Right lobe of liver (tissue), 6 donors: Measurements from ENCODE around the gene RFFL. TPM values are rescaled to one million over a fixed set of nuclear protein-coding genes. Genes with fewer than 3 reads are reported as not detected.
A peak's percentile ranks its signal among the peaks of the same experiment; 100 is the strongest.

Experiments used
- ATAC-seq, 4 donors: fragments of 200-7000 bp; cut with Tn5 transposase; one replicate each; pipeline ENCODE4 v1.9.1; 2020; ENCODE audit warnings: mild to moderate bottlenecking in 4 of 4, moderate library complexity in 4 of 4
- DNase-seq, 3 donors: peaks; one replicate each; pipeline ENCODE4 v3.0.0-alpha.2; 2020
- H3K27ac ChIP-seq, 3 donors: fragments of 200-600 bp; one replicate each; pipeline ENCODE4 v1.8.0; 2022
- H3K27me3 ChIP-seq, 2 donors: fragments of 200-600 bp; one replicate each; pipeline ENCODE4 v1.8.0; 2022
- H3K36me3 ChIP-seq, 4 donors: fragments of 200-600 bp; sonication (generic) in 1 of 4; one replicate each; pipeline versions ENCODE4 v1.5.1 to v1.8.0; 2017 to 2022; ENCODE audit warnings: control low read depth in 1 of 4
- H3K4me1 ChIP-seq, 4 donors: fragments of 200-600 bp; sonication (generic) in 1 of 4; one replicate each; pipeline versions ENCODE4 v1.5.1 to v1.8.0; 2017 to 2022; ENCODE audit warnings: control low read depth in 1 of 4
- H3K4me3 ChIP-seq, 3 donors: fragments of 200-600 bp; one replicate each; pipeline ENCODE4 v1.8.0; 2022
- H3K9me3 ChIP-seq, 4 donors: fragments of 200-600 bp; sonication (generic) in 1 of 4; one replicate each; pipeline versions ENCODE4 v1.5.1 to v1.8.0; 2017 to 2022; ENCODE audit warnings: control low read depth in 1 of 4
- CTCF ChIP-seq, 4 donors: fragments of 200-600 bp in 3 of 4; fragments of 450-650 bp in 1 of 4; IDR thresholded peaks; one replicate each; pipeline versions ENCODE4 v1.5.1 to v1.8.0; 2016 to 2022; ENCODE audit warnings: antibody characterized with exemption in 4 of 4, mild to moderate bottlenecking in 2 of 4
- POLR2A ChIP-seq: fragments of 450-650 bp; IDR thresholded peaks from one replicate; pipeline ENCODE4 v1.6.1; 2017; ENCODE audit warnings: antibody characterized with exemption, mild to moderate bottlenecking
- WGBS: methylation state at CpG from one replicate; pipeline ENCODE4 v1.1.6; 2018; ENCODE audit warnings: low coverage, low lambda C conversion rate; ENCODE audit not compliant: insufficient coverage; ENCODE audit errors: missing lambda C conversion rate; 5-methylcytosine and 5-hydroxymethylcytosine counted together
- intact Hi-C, 2 donors: fragments of 100-400 bp; cut with DNase I; formaldehyde crosslinking; loops; one replicate each; pipeline versions ENCODE4 v1.11.2 to v1.14.1; 2022
- total RNA-seq, 6 experiments: library from RNA; depleted of rRNA in 2 of 6; stranded (reverse); fragments of >200 nt in 2 of 6; fragmentation: NEBNext Ultra II Directional in 3 of 6; extraction: Animal tissue kit (Norgen Biotek cat#: 25700) in 3 of 6; gene quantifications; one replicate each; pipeline versions ENCODE4 v1.1.0 to v1.2.4, GENCODE V29; 2016 to 2023
- donor health status: DM: no; HTN: yes; CAD: no.
- donor health status: DM: no; HTN: no; CAD: no.
- donor health status: DM: no; HTN: no; CAD: no.
- donor health status: DM: no; HTN: yes; CAD: no.
- donor health status: DM: no; HTN: yes; CAD: no.

The RFFL gene
- total RNA-seq, 6 experiments from 2014 or later, result 29.0 to 39.0 (median 34.1) TPM

GRCh38 chr17:35018814-35019213, 44.7 kb downstream of the RFFL start:
- DNase-seq (no peak), ATAC-seq (no peak)
- no peak overlapping the region for H3K4me3 ChIP-seq
- WGBS, result 100% methylated on average over 2 of the region's 2 CpGs
- peaks cover 0 to 19% (median 11%) of the 10 kb centered on the region in 4 donors for H3K4me1 ChIP-seq
- no peaks in the 10 kb centered on the region for H3K27me3 ChIP-seq
- intact Hi-C loops, result no loop called here
- no peak overlapping the region for H3K27ac ChIP-seq
- no peaks in the 10 kb centered on the region for H3K9me3 ChIP-seq
- TF ChIP-seq CTCF (IDR thresholded peaks at IDR 0.05) (no peak), POLR2A (no peak)
- peaks cover 0 to 74% (median 16%) of the 10 kb centered on the region in 4 donors for H3K36me3 ChIP-seq

- Histone ChIP-seq H3K36me3 (peaks cover 0 to 86% (median 18%) of the 10 kb centered on the region in 4 donors), H3K4me1 (peaks cover 0 to 4% (median 0%) of the 10 kb centered on the region in 4 donors), H3K9me3 (no peaks in the 10 kb centered on the region), H3K4me3 (no peak overlapping the region), H3K27ac (no peak overlapping the region), H3K27me3 (no peaks in the 10 kb centered on the region)
- no peak for DNase-seq
- 90% methylated on average over 4 of the region's 4 CpGs for WGBS
- intact Hi-C loops, result no loop called here
- no peak for ATAC-seq
- no peak for TF ChIP-seq POLR2A
- no peak for TF ChIP-seq CTCF (IDR thresholded peaks at IDR 0.05)
Measured at GRCh38 chr17:35017021-35017420, 46.5 kb downstream of the RFFL start.

GRCh38 chr17:35016369-35016768, 47.1 kb downstream of the RFFL start:
- no peak for ATAC-seq
- intact Hi-C loops, result no loop called here
- peaks cover 0 to 91% (median 20%) of the 10 kb centered on the region in 4 donors for H3K36me3 ChIP-seq

GRCh38 chr17:35011671-35012216, 51.8 kb downstream of the RFFL start:
- ATAC-seq, result no peak
- no peaks in the 10 kb centered on the region for H3K27me3 ChIP-seq
- TF ChIP-seq POLR2A, result no peak
- no peak for TF ChIP-seq CTCF (IDR thresholded peaks at IDR 0.05)
- H3K27ac ChIP-seq, result no peak overlapping the region
- H3K9me3 ChIP-seq, result no peaks in the 10 kb centered on the region
- no peaks in the 10 kb centered on the region for H3K4me1 ChIP-seq
- intact Hi-C loops, result no loop called here
- peak in 1 of 3 donors; percentile 5 for DNase-seq
- WGBS, result no CpG with 5 or more reads among the region's 5 CpGs
- peaks cover 0 to 75% (median 23%) of the 10 kb centered on the region in 4 donors for H3K36me3 ChIP-seq
- no peak overlapping the region for H3K4me3 ChIP-seq

More at GRCh38 chr17:35016369-35016768, 47.1 kb downstream of the RFFL start:
- no peaks in the 10 kb centered on the region for H3K27me3 ChIP-seq
- H3K27ac ChIP-seq, result no peak overlapping the region
- no peak for DNase-seq
- WGBS, result no CpG with 5 or more reads among the region's 4 CpGs
- H3K4me1 ChIP-seq, result no peaks in the 10 kb centered on the region
- H3K9me3 ChIP-seq, result no peaks in the 10 kb centered on the region
- no peak for TF ChIP-seq POLR2A
- TF ChIP-seq CTCF (IDR thresholded peaks at IDR 0.05), result no peak
- no peak overlapping the region for H3K4me3 ChIP-seq
